ENCODE results near the gene CRYGD.
"Not testable (repeated sequence)": the region's sequence is repeated elsewhere in the genome, so short reads cannot be mapped to it uniquely, and the experiment has no call there.

CRYGD gene

GRCh38 chr2:208124013-208124715, at the start of gene CRYGD:
TSS of gene CRYGD (minus strand) at chr2:208124524. CDS start at chr2:208124473, 51 bp downstream.
- DNase-seq (ENCODE audit: low spot score) = not testable (repeated sequence)

DNA sequence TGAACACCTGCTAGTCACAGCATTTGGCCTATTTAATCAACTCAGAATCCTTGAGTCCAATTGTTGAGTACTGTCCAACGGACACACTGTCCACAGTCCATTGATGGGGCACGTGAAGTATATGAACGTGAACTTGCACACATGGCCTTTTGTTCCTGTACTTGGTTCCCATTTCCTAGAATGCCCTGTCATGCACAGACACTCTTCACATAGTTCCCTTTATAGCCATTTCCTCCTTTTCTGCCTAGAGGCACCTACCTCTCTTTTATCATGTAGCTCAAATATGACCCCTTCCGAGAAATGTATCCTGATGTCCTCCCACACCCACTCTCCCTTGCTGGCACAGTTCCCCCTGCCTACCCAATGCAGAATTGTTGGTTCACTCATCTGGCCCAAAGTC, 47.8 kb upstream of the CRYGD start:
- no peak for DNase-seq (ENCODE audit: low spot score)

GRCh38 chr2:208164951-208165755, 40.8 kb upstream of the CRYGD start:
- DNase-seq (ENCODE audit: low spot score) = no peak

GRCh38 chr2:208163489-208163888, 39.2 kb upstream of the CRYGD start, which contains the start of gene CRYGA:
TSS of gene CRYGA (minus strand) at chr2:208163589. CDS start at chr2:208163556, 33 bp downstream.
- no peak for DNase-seq (ENCODE audit: low spot score)

DNA sequence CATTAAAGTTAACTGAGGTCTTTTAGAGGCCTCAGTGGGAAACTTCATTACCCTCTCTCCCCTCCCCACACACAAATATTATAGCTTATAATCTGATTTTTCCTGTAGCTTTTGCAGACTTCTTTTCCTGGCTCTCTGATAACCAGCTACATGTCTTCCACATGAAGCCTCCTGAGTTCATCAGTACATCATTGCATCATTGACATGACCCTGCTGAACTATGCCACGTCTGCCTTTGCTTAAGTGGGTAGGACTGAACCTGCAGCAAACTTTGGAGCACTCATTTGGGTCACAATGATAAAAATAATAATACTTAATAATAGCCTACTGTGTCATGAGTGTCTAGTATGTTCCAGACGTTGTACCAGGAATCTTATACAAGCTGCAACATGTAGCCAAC, 32.1 kb upstream of the CRYGD start:
- no peak for DNase-seq (ENCODE audit: low spot score)

GRCh38 chr2:208153156-208153555, 28.8 kb upstream of the CRYGD start:
- no peak for DNase-seq (ENCODE audit: low spot score)

- DNase-seq (ENCODE audit: low spot score) = no peak
These were observed 26.6 kb upstream of the CRYGD start for GRCh38 chr2:208150956-208151355.

- no peak for DNase-seq (ENCODE audit: low spot score)
These were observed 25.8 kb upstream of the CRYGD start for GRCh38 chr2:208150094-208150493.

DNA sequence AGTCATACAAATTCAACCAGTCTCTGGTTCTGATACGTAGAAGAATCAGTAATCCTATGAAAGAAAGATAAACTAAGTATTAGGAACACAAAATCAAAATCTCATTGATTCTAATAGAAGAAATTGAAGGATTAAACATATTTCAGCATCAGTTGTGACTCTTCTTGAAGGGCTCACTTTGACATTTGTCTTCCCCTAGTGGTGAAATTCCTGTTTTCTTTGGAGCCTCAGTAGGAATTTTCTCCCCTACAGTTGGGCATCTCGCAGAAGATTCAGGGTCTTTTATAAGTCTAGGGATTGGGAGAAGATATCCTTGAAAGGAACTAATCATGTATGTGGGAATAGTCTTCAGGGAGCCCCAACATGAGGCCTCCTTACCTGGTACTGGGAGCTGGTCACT, 24.5 kb upstream of the CRYGD start:
- no peak for DNase-seq (ENCODE audit: low spot score)

DNA sequence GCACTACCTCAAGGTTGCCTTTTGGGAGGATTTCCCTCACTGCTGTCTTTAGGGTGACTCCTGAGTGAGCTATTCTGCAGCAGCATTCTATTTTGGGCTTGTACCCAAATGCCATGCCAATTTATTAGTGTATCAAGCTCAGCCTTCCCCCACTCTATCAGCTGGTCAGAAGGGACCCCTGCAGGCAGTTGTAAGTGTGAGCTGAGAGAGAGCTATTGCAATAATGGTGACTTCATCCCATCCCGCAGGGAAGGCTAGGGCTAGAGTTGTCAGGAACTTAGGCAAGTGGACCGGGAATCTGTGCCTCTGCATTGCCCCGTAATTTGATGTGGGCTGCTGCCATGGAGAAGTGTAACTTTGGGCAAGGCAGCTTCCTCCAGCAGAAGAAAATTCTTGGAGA, 23.4 kb upstream of the CRYGD start:
- DNase-seq (ENCODE audit: low spot score) = no peak

DNA sequence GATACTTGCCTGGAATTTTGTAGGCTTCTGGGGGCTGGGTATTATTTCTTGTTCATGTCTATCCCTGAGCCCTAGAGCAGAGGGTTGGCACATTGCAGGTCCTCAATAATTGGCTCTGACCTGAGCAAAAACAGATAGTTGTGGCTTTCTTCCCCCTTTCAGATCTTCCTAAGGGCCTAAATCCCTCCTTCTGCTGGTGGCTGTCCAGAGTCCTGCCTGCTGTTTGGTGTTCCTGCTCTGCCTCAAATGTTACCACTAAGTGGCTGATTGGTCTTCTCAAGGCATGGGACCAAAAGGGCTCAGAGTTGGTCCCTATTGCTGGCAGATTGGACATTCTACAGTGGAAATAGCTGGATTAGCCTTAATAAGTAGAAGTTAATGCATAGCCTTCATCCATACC, 22.7 kb upstream of the CRYGD start:
- DNase-seq (ENCODE audit: low spot score) = no peak

GRCh38 chr2:208146006-208146405, 21.7 kb upstream of the CRYGD start, which contains the start of gene CRYGB:
TSS of gene CRYGB (minus strand) at chr2:208146158. CDS start at chr2:208146120, 38 bp downstream.
- DNase-seq (ENCODE audit: low spot score) = no peak

- no peak for DNase-seq (ENCODE audit: low spot score)
These were observed 18.8 kb upstream of the CRYGD start for GRCh38 chr2:208142925-208143799.

DNA sequence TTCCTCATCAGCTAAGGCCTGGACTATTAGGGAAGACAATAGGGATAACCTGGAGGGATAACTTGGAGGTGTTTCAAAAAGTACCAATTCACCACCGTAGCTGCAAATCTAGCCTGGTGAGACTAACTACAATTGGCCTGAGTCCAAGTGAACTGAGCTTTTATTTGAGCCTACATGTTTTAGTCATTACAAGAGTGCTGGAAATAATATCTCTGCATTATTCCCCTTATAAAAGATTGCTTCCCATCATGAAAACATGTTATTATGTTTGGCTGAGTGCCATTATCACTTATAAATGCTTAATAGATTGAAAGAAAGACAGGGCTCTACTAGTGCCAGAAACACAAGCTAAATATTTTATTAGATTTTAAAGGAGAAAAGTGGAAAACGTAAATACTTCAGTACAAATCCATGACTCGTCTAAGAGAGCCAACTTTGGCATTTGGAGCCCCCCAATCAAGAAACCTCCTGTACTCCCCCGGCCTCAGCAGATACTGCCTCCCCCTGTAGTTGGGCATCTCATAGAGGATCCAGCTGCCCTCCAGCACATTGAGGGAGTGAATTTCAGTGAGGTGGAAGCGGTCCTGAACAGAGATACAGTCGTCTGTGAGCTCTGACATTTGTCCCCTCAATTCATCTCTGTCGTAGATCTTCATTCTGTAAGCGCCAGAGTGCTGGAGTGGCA, 18.1 kb upstream of the CRYGD start:
- no peak for DNase-seq (ENCODE audit: low spot score)

GRCh38 chr2:208139447-208139846, 15.1 kb upstream of the CRYGD start:
- no peak for DNase-seq (ENCODE audit: low spot score)

DNA sequence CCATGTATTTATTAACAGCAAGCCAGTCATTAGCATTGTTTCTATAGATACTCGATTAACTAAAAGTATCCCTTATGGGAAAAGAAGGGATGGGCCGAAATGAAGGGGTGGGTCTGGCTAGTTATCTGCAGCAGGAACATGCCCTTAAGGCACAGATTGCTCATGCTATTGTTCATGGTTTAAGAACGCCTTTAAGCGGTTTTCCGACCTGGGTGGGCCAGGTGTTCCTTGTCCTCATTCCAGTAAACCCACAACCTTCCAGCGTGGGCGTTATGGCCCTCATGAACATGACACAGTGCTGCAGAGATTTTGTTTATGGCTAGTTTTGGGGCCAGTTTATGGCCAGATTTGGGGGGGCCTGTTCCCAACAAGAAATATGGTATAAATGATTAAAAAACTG, 14.0 kb upstream of the CRYGD start:
- DNase-seq (ENCODE audit: low spot score) = not testable (repeated sequence)

GRCh38 chr2:208136716-208137094, 12.4 kb upstream of the CRYGD start:
- DNase-seq (ENCODE audit: low spot score) = no peak

DNA sequence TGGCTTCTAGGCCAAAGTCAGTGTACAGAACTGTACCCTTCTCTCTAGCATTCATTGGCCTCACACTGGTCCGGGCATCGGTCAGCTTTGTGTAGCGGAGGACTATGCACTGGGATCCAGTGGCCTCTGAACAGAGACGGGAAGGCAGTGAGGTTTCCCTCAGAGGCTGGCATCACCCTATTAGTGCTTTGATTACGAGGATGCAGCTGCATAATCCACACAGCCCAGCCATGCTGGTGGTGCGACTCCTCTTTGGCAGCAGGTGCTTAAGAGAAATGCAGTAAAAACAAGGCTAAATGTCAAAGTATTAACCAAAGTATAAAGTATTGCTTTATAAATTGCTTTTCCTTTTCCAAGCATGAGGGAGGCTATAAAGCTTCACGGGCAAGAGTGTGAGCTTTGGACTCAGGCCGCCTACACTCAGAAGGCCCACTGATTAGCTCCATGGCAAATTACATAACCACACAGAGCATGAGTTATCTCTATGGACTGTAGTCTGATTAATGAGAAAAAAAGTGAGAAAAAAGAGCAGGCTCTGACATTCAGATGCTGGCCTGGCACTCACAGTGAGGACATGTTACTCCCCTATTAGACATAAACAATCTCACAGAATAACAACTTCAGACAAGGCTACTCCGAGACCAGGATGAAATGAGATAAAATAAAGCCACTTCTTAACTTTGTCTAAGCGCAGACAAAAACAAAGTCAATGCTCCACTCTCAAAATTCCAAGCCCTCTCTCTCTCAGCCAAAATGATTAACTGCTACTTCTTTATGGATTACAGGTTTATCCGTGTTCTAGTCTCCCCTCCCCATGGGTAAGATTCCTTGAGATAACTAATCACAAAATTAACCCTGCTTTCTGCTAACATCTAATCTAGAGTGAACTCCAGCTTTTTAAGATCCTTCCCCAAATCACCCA, 11.7 kb upstream of the CRYGD start:
- no peak for DNase-seq (ENCODE audit: low spot score)

DNA sequence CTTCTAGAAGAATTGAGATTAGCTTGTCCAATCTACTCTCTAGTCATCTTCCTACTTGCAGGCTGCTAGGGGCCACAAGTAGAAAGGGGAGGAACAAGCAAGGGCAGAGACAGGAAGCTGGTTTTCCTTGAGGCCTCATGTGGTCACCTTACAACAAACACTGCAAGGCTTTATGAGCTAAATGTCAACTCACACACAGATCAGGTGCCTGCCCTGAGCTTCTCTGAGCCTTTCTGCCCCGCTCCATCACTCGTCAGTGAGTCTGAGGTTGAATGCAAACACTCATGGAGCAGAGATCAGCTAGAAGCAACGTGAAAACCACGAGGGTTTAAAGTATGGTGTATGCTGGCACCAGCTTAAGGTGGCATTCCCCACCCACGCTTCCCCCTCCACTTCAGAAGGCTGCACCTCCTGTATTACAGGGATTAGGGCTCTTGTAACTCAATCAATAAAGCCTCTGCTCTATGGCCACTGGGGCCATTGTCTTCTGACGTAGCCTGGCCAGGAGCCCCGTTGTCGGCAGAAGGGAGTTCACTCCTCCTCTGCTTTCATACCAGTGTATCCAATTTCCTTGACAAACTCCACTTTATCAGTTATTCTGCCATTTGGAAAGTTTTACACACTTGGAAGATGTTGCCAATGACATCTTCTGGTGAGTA, 10.7 kb upstream of the CRYGD start:
- no peak for DNase-seq (ENCODE audit: low spot score)

DNA sequence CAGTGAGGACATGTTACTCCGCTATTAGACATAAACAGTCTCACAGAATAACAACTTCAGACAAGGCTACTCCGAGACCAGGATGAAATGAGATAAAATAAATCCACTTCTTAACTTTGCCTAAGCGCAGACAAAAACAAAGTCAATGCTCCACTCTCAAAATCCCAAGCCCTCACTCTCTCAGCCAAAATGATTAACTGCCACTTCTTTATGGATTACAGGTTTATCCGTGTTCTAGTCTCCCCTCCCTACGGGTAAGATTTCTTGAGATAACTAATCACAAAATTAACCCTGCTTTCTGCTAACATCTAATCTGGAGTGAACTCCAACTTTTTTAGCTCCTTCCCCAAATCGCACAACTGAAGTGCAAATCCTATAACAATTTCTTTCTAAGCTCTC, 6.4 kb upstream of the CRYGD start:
- no peak for DNase-seq (ENCODE audit: low spot score)

All from hepatic stellate cell (primary cell).